ENCODE results near the gene MYPOP.

The MYPOP gene

DNA sequence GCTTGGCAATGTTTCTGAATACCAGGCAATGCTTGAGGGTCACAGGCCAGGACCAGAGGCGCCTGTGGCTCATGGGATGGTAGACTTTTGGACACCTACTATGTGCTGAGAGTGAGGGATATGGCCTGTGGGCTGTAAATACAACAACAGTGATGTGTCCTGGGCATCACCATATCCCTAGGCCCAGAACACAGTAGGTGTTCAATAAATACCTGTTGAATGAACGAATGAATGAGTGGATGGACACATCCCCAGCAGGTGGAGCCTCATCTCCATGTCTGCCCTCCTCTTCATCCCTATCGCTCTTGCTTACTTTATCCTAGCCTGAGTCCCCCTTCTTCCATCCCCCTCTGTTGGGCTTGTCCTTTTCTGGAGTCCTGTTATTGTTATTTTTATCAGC is 28.6 kb upstream of the MYPOP start:
- Histone ChIP-seq H2AK5ac (ENCODE audit: low read length, severe bottlenecking) (no peak overlapping the region), H2BK120ac (ENCODE audit: low read depth, low read length) (no peak overlapping the region), H3K79me1 (replicated peaks; ENCODE audit: low read length, poor library complexity, severe bottlenecking) (no peaks in the 10 kb centered on the region), H3K4ac (ENCODE audit: low read depth in 1 of 2, low read length in 2 of 2) (no peak overlapping the region), H3K36me3 (ENCODE audit: control insufficient read depth in 1 of 2, insufficient read depth in 2 of 2, low read depth in 1 of 2, low read length in 2 of 2) (no peaks in the 10 kb centered on the region), H3K18ac (ENCODE audit: low read depth in 1 of 2, low read length in 2 of 2) (no peak overlapping the region), H3K27ac (ENCODE audit: low read length, poor library complexity, severe bottlenecking) (no peak overlapping the region), H2BK5ac (ENCODE audit: low read depth, low read length, poor library complexity, severe bottlenecking) (no peak overlapping the region), H4K91ac (ENCODE audit: low read length) (no peak overlapping the region), H2BK15ac (ENCODE audit: low read depth, poor library complexity, severe bottlenecking) (no peak overlapping the region), H3K23ac (ENCODE audit: low read length in 2 of 2) (no peak overlapping the region), H3K4me2 (ENCODE audit: low read length, poor library complexity, severe bottlenecking) (no peak overlapping the region), H2BK12ac (ENCODE audit: low read length in 2 of 2) (no peak overlapping the region), H3K9ac (ENCODE audit: low read length) (no peak overlapping the region), H3K14ac (ENCODE audit: low read length in 2 of 2) (no peak overlapping the region), H3K27me3 (ENCODE audit: control insufficient read depth in 1 of 2, insufficient read depth in 1 of 2, low read length in 2 of 2) (peaks cover 31 to 47% of the 10 kb centered on the region in 2 experiments), H3K9me3 (ENCODE audit: control insufficient read depth, low read length) (no peaks in the 10 kb centered on the region), H4K8ac (ENCODE audit: low read length) (no peak overlapping the region), H3K4me1 (ENCODE audit: control insufficient read depth, insufficient read depth, low read depth, low read length) (peaks cover 1% of the 10 kb centered on the region), H3K4me3 (ENCODE audit: insufficient read depth in 1 of 2, low read depth in 1 of 2, low read length in 2 of 2) (no peak overlapping the region), H2AFZ (ENCODE audit: low read depth, low read length) (no peak overlapping the region)
- DNase-seq: no peak
- 62% methylated on average over 2 of the region's 3 CpGs for WGBS

- Histone ChIP-seq H2AFZ (ENCODE audit: low read depth, low read length) (no peak overlapping the region), H3K27ac (ENCODE audit: low read length, poor library complexity, severe bottlenecking) (no peak overlapping the region), H2BK12ac (ENCODE audit: low read length in 2 of 2) (no peak overlapping the region), H2BK15ac (ENCODE audit: low read depth, poor library complexity, severe bottlenecking) (no peak overlapping the region), H4K8ac (ENCODE audit: low read length) (no peak overlapping the region), H3K36me3 (ENCODE audit: control insufficient read depth in 1 of 2, insufficient read depth in 2 of 2, low read depth in 1 of 2, low read length in 2 of 2) (no peaks in the 10 kb centered on the region), H2BK120ac (ENCODE audit: low read depth, low read length) (no peak overlapping the region), H3K14ac (ENCODE audit: low read length in 2 of 2) (no peak overlapping the region), H4K91ac (ENCODE audit: low read length) (no peak overlapping the region), H3K79me1 (replicated peaks; ENCODE audit: low read length, poor library complexity, severe bottlenecking) (no peaks in the 10 kb centered on the region), H3K27me3 (ENCODE audit: control insufficient read depth in 1 of 2, insufficient read depth in 1 of 2, low read length in 2 of 2) (peaks cover 18 to 39% of the 10 kb centered on the region in 2 experiments), H3K23ac (ENCODE audit: low read length in 2 of 2) (no peak overlapping the region), H2BK5ac (ENCODE audit: low read depth, low read length, poor library complexity, severe bottlenecking) (no peak overlapping the region), H3K18ac (ENCODE audit: low read depth in 1 of 2, low read length in 2 of 2) (no peak overlapping the region), H3K4me1 (ENCODE audit: control insufficient read depth, insufficient read depth, low read depth, low read length) (peaks cover 1% of the 10 kb centered on the region), H3K4ac (ENCODE audit: low read depth in 1 of 2, low read length in 2 of 2) (no peak overlapping the region), H3K4me3 (ENCODE audit: insufficient read depth in 1 of 2, low read depth in 1 of 2, low read length in 2 of 2) (no peak overlapping the region), H2AK5ac (ENCODE audit: low read length, severe bottlenecking) (no peak overlapping the region), H3K9me3 (ENCODE audit: control insufficient read depth, low read length) (no peaks in the 10 kb centered on the region), H3K9ac (ENCODE audit: low read length) (no peak overlapping the region), H3K4me2 (ENCODE audit: low read length, poor library complexity, severe bottlenecking) (no peak overlapping the region)
- 95% methylated on average over 2 of the region's 2 CpGs for WGBS
- DNase-seq: no peak
These were observed 26.8 kb upstream of the MYPOP start for GRCh38 chr19:45929247-45929646.

DNA sequence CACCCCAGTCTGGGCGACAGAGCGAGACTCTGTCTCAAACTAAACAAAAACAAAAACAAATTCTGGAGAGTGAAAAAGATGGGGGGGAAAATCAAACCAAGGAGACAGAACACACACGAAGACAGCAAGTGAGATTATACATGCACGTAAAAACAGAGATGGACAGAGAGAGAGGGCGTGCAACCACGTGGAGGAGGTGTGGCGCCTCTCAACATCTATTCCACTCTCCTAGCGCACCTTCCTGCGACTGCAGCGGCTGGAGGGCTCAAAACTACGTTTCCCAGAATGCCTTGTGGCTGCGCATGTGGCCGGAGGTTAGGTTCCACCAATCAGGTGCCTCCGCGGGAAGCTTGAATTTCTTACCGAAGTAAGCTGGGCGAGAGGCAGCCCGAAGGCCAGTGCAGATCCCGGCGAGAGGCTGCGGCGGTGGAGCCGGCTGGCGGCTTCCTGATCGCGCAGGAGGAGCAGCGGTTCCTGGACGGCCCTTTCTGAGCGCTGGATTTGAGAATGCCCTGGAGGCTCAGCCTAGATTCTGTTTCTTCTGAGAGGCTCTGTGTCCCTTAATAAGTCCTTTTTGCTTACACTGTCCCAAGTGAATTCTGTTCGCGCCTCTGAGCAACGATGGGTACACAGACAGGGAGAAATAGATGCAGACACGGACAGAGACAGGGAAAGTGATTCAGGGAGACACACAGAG is 25.3 kb upstream of the MYPOP start:
- no peak overlapping the region for H3K14ac ChIP-seq (ENCODE audit: low read length in 2 of 2)
- no peak overlapping the region for H2AFZ ChIP-seq (ENCODE audit: low read depth, low read length)
- H3K27me3 ChIP-seq (ENCODE audit: control insufficient read depth in 1 of 2, insufficient read depth in 1 of 2, low read length in 2 of 2): peaks cover 16 to 31% of the 10 kb centered on the region in 2 experiments
- no peak overlapping the region for H2BK120ac ChIP-seq (ENCODE audit: low read depth, low read length)
- no peak overlapping the region for H4K8ac ChIP-seq (ENCODE audit: low read length)
- no peak overlapping the region for H2BK12ac ChIP-seq (ENCODE audit: low read length in 2 of 2)
- H3K9me3 ChIP-seq (ENCODE audit: control insufficient read depth, low read length): no peaks in the 10 kb centered on the region
- no peak overlapping the region for H2AK5ac ChIP-seq (ENCODE audit: low read length, severe bottlenecking)
- peak overlapping the region; percentile 18 for H3K4me2 ChIP-seq (ENCODE audit: low read length, poor library complexity, severe bottlenecking)
- H3K18ac ChIP-seq (ENCODE audit: low read depth in 1 of 2, low read length in 2 of 2): no peak overlapping the region
- H3K9ac ChIP-seq (ENCODE audit: low read length): no peak overlapping the region
- H3K36me3 ChIP-seq (ENCODE audit: control insufficient read depth in 1 of 2, insufficient read depth in 2 of 2, low read depth in 1 of 2, low read length in 2 of 2): no peaks in the 10 kb centered on the region
- peaks cover 1% of the 10 kb centered on the region for H3K4me1 ChIP-seq (ENCODE audit: control insufficient read depth, insufficient read depth, low read depth, low read length)
- H2BK15ac ChIP-seq (ENCODE audit: low read depth, poor library complexity, severe bottlenecking): no peak overlapping the region
- H2BK5ac ChIP-seq (ENCODE audit: low read depth, low read length, poor library complexity, severe bottlenecking): no peak overlapping the region
- DNase-seq: peak; percentile 84
- no peak overlapping the region for H4K91ac ChIP-seq (ENCODE audit: low read length)
- no peak overlapping the region for H3K23ac ChIP-seq (ENCODE audit: low read length in 2 of 2)
- WGBS: 8% methylated on average over 31 of the region's 33 CpGs
- no peak overlapping the region for H3K4ac ChIP-seq (ENCODE audit: low read depth in 1 of 2, low read length in 2 of 2)
- H3K79me1 ChIP-seq (replicated peaks; ENCODE audit: low read length, poor library complexity, severe bottlenecking): no peaks in the 10 kb centered on the region
- no peak overlapping the region for H3K27ac ChIP-seq (ENCODE audit: low read length, poor library complexity, severe bottlenecking)
- H3K4me3 ChIP-seq (ENCODE audit: insufficient read depth in 1 of 2, low read depth in 1 of 2, low read length in 2 of 2): peak overlapping the region in 1 of 2 experiments; percentile 49

GRCh38 chr19:45924891-45925447 is 22.6 kb upstream of the MYPOP start:
- Histone ChIP-seq H2BK12ac (ENCODE audit: low read length in 2 of 2) (no peak overlapping the region), H3K36me3 (ENCODE audit: control insufficient read depth in 1 of 2, insufficient read depth in 2 of 2, low read depth in 1 of 2, low read length in 2 of 2) (no peaks in the 10 kb centered on the region), H3K4me1 (ENCODE audit: control insufficient read depth, insufficient read depth, low read depth, low read length) (peaks cover 1% of the 10 kb centered on the region), H3K23ac (ENCODE audit: low read length in 2 of 2) (no peak overlapping the region), H3K27me3 (ENCODE audit: control insufficient read depth in 1 of 2, insufficient read depth in 1 of 2, low read length in 2 of 2) (peaks cover 5 to 23% of the 10 kb centered on the region in 2 experiments), H3K4me2 (ENCODE audit: low read length, poor library complexity, severe bottlenecking) (no peak overlapping the region), H3K18ac (ENCODE audit: low read depth in 1 of 2, low read length in 2 of 2) (no peak overlapping the region), H2BK5ac (ENCODE audit: low read depth, low read length, poor library complexity, severe bottlenecking) (no peak overlapping the region), H2AK5ac (ENCODE audit: low read length, severe bottlenecking) (no peak overlapping the region), H4K8ac (ENCODE audit: low read length) (no peak overlapping the region), H4K91ac (ENCODE audit: low read length) (no peak overlapping the region), H3K27ac (ENCODE audit: low read length, poor library complexity, severe bottlenecking) (no peak overlapping the region), H3K4me3 (ENCODE audit: insufficient read depth in 1 of 2, low read depth in 1 of 2, low read length in 2 of 2) (no peak overlapping the region), H3K14ac (ENCODE audit: low read length in 2 of 2) (no peak overlapping the region), H2BK15ac (ENCODE audit: low read depth, poor library complexity, severe bottlenecking) (no peak overlapping the region), H3K4ac (ENCODE audit: low read depth in 1 of 2, low read length in 2 of 2) (no peak overlapping the region), H2AFZ (ENCODE audit: low read depth, low read length) (no peak overlapping the region), H2BK120ac (ENCODE audit: low read depth, low read length) (no peak overlapping the region), H3K79me1 (replicated peaks; ENCODE audit: low read length, poor library complexity, severe bottlenecking) (no peaks in the 10 kb centered on the region), H3K9me3 (ENCODE audit: control insufficient read depth, low read length) (no peaks in the 10 kb centered on the region), H3K9ac (ENCODE audit: low read length) (no peak overlapping the region)
- WGBS: 79% methylated on average over 6 of the region's 6 CpGs
- DNase-seq: no peak

All from mesenchymal stem cell (in vitro differentiated cells and primary cell).